GM15510 (cell line): ENCODE data around the gene GLRA3.

Experiments
- POLR2A ChIP-seq: IDR thresholded peaks from 3 replicates; pipeline ENCODE4 v1.6.1; 2011; ENCODE audit warnings: borderline replicate concordance; ENCODE audit not compliant: insufficient read length; ENCODE audit errors: extremely low read depth

Gene GLRA3

GRCh38 chr4:174847801-174848427 is 18.9 kb upstream of the GLRA3 start:
- TF ChIP-seq POLR2A = no peak

GRCh38 chr4:174835536-174835935 is 6.5 kb upstream of the GLRA3 start:
- TF ChIP-seq POLR2A = no peak

GRCh38 chr4:174834477-174834876 is 5.4 kb upstream of the GLRA3 start:
- no peak for TF ChIP-seq POLR2A

GRCh38 chr4:174826660-174827059 is 2.4 kb downstream of the GLRA3 start:
- no peak for TF ChIP-seq POLR2A

GRCh38 chr4:174815282-174815681 is 13.8 kb downstream of the GLRA3 start:
- TF ChIP-seq POLR2A = no peak

GRCh38 chr4:174813292-174813691 is 15.8 kb downstream of the GLRA3 start:
- no peak for TF ChIP-seq POLR2A

- TF ChIP-seq POLR2A = no peak
Measured at GRCh38 chr4:174810834-174811233, 18.2 kb downstream of the GLRA3 start.

- no peak for TF ChIP-seq POLR2A
Measured at GRCh38 chr4:174808836-174809235, 20.2 kb downstream of the GLRA3 start.

- TF ChIP-seq POLR2A = no peak
Measured at GRCh38 chr4:174808119-174808518, 20.9 kb downstream of the GLRA3 start.

- no peak for TF ChIP-seq POLR2A
Measured at GRCh38 chr4:174805746-174806145, 23.3 kb downstream of the GLRA3 start.

- no peak for TF ChIP-seq POLR2A
Measured at GRCh38 chr4:174794543-174795094, 34.4 kb downstream of the GLRA3 start.

GRCh38 chr4:174789657-174790056 is 39.4 kb downstream of the GLRA3 start:
- TF ChIP-seq POLR2A = no peak

GRCh38 chr4:174775366-174775765 is 53.7 kb downstream of the GLRA3 start:
- TF ChIP-seq POLR2A = no peak

- no peak for TF ChIP-seq POLR2A
Measured at GRCh38 chr4:174764105-174764729, 64.8 kb downstream of the GLRA3 start.

GRCh38 chr4:174763454-174764104 is 65.5 kb downstream of the GLRA3 start:
- no peak for TF ChIP-seq POLR2A

- TF ChIP-seq POLR2A = no peak
Measured at GRCh38 chr4:174761451-174761850, 67.6 kb downstream of the GLRA3 start.
